Chondrocyte (in vitro differentiated cells): Measurements from ENCODE around the gene EVI2B. TPM values are rescaled to one million over a fixed set of nuclear protein-coding genes. Genes with fewer than 3 reads are reported as not detected.

ENCODE experiments used
- DNase-seq: peaks from one replicate; pipeline ENCODE4 v3.0.0; 2021; ENCODE audit warnings: mixed read lengths, low spot score
- H3K27ac Mint-ChIP-seq: one replicate; pipeline ENCODE4 v1.8.0; 2021; ENCODE audit warnings: mild to moderate bottlenecking, moderate library complexity, mixed read lengths; ENCODE audit not compliant: unreplicated experiment
- H3K27me3 Mint-ChIP-seq: 2 replicates; pipeline ENCODE4 v1.8.0; 2021; ENCODE audit warnings: low read depth, mixed read lengths
- H3K36me3 Mint-ChIP-seq: 2 replicates; pipeline ENCODE4 v1.8.0; 2021; ENCODE audit warnings: low read depth, mixed read lengths
- H3K4me1 Mint-ChIP-seq: 2 replicates; pipeline ENCODE4 v1.8.0; 2021; ENCODE audit warnings: low read depth, mild to moderate bottlenecking, mixed read lengths
- H3K4me3 Mint-ChIP-seq: one replicate; pipeline ENCODE4 v1.8.0; 2021; ENCODE audit warnings: mild to moderate bottlenecking, moderate library complexity, mixed read lengths; ENCODE audit not compliant: unreplicated experiment
- H3K9me3 Mint-ChIP-seq: 2 replicates; pipeline ENCODE4 v1.8.0; 2021; ENCODE audit warnings: low read depth, mixed read lengths
- total RNA-seq: library from RNA; stranded (reverse); gene quantifications from 3 replicates; pipeline ENCODE4 v1.2.1, GENCODE V29; 2021
- TF ChIP-seq, protein P1 (sequence below): fragments of 200-600 bp; sonication (generic); IDR thresholded peaks from 2 replicates; pipeline ENCODE4 v1.5.0; 2021; ENCODE audit warnings: antibody characterized with exemption, mild to moderate bottlenecking, moderate library complexity

The EVI2B gene
- total RNA-seq, 1 donor from 2014 or later = not detected

DNA sequence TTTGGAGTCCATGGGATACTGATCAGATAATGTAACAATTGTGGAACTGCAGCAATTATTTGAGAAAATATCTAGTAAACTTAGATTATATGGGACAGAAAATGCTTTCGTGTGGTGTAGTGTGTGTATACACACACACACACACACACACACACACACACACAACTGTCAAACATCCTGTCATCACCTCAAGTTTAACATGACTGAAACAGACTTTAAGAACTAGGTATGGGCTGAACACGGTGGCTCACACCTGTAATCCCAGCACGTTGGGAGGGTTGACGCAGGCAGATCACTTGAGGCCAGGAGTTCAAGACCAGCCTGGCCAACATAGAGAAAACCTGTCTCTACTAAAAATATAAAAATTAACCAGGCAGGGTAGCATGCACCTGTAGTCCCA is 8.1 kb upstream of the EVI2B start:
- H3K4me1 Mint-ChIP-seq = peaks cover 18% of the 10 kb centered on the region
- H3K27me3 Mint-ChIP-seq = no peaks in the 10 kb centered on the region
- TF ChIP-seq, protein P1, sequence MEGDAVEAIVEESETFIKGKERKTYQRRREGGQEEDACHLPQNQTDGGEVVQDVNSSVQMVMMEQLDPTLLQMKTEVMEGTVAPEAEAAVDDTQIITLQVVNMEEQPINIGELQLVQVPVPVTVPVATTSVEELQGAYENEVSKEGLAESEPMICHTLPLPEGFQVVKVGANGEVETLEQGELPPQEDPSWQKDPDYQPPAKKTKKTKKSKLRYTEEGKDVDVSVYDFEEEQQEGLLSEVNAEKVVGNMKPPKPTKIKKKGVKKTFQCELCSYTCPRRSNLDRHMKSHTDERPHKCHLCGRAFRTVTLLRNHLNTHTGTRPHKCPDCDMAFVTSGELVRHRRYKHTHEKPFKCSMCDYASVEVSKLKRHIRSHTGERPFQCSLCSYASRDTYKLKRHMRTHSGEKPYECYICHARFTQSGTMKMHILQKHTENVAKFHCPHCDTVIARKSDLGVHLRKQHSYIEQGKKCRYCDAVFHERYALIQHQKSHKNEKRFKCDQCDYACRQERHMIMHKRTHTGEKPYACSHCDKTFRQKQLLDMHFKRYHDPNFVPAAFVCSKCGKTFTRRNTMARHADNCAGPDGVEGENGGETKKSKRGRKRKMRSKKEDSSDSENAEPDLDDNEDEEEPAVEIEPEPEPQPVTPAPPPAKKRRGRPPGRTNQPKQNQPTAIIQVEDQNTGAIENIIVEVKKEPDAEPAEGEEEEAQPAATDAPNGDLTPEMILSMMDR = no peak
- H3K9me3 Mint-ChIP-seq = no peaks in the 10 kb centered on the region
- H3K36me3 Mint-ChIP-seq = peaks cover 3% of the 10 kb centered on the region
- no peak overlapping the region for H3K4me3 Mint-ChIP-seq
- no peak for DNase-seq
- H3K27ac Mint-ChIP-seq = peak overlapping the region; percentile 68

DNA sequence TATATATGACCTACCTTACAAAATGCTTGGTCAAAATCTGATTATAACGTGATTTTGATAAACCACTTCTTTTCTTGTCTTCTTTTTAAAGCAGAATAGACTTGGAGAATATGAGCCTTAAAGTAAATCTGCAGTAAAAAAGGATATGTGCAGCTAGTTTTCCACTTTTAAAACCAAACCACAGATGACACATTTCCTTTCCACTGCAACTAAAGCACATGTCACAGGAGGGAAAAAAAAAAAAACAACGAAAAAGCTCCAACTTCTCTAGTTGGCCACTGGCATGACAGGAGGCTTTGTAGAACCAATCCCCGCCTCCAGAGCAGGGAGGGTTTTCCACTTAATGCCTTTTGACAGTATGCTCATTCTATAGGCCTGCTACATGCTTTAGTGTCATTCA is 7.6 kb upstream of the EVI2B start, which contains the start of gene EVI2A:
EVI2A (minus strand) TSS at position 142 of the 400 bp plus-strand sequence. CDS start 2,609 bp downstream, outside the sequence.
- TF ChIP-seq, protein P1 = no peak
- Mint-ChIP-seq H3K4me3 (no peak within 1 kb of the TSS), H3K9me3 (no peaks in the 10 kb centered on the region), H3K36me3 (peaks cover 3% of the 10 kb centered on the region), H3K27me3 (no peaks in the 10 kb centered on the region), H3K27ac (peak within 1 kb of the TSS; percentile 68), H3K4me1 (peaks cover 18% of the 10 kb centered on the region)
- DNase-seq = no peak

DNA sequence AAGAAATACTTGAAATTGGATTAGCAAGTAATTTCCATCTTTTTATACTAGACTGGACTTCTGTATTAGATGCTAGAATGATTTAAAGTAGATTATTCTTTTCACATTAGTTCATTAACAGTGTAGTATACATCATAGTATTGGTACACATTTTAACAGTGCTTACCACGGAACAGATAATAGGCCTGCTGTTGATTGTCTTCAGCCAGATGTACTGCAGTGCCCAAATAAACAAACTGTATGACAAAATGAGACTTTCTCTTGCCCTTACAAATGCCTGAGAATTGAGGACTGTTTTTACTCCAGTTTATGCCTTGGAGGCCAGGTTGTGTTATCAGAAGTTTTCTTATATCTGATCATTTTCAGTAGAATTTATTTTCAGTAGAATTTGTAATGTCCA is 6.9 kb upstream of the EVI2B start:
- TF ChIP-seq, protein P1 = no peak
- no peak overlapping the region for H3K27ac Mint-ChIP-seq
- H3K4me3 Mint-ChIP-seq = no peak overlapping the region

DNA sequence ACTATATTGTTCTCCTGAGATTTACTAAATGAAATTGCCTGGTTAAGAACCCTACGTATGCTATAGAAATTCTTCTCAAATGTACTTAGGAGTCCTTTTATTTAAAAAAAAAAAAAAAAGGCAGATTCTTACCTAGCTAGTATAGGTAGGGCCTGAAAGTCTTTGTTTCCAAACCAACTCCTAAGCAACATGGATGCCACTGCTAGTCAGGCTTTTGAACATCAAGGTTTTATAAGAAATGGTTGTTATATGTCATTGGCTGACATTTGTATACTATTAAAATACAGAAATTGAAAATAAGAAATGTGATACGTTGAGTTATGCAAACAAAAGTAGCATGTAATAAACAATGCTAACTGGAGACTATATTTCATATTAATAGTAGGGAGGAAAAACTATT is 6.4 kb upstream of the EVI2B start:
- H3K4me3 Mint-ChIP-seq = no peak overlapping the region
- TF ChIP-seq, protein P1 = no peak
- H3K9me3 Mint-ChIP-seq = no peaks in the 10 kb centered on the region
- peaks cover 3% of the 10 kb centered on the region for H3K36me3 Mint-ChIP-seq
- H3K27me3 Mint-ChIP-seq = no peaks in the 10 kb centered on the region
- no peak overlapping the region for H3K27ac Mint-ChIP-seq
- H3K4me1 Mint-ChIP-seq = peaks cover 18% of the 10 kb centered on the region
- DNase-seq = no peak

More for the DNA sequence above, 6.9 kb upstream of the EVI2B start:
- no peak for DNase-seq
- Mint-ChIP-seq H3K4me1 (peaks cover 18% of the 10 kb centered on the region), H3K36me3 (peaks cover 3% of the 10 kb centered on the region), H3K27me3 (no peaks in the 10 kb centered on the region), H3K9me3 (no peaks in the 10 kb centered on the region)

DNA sequence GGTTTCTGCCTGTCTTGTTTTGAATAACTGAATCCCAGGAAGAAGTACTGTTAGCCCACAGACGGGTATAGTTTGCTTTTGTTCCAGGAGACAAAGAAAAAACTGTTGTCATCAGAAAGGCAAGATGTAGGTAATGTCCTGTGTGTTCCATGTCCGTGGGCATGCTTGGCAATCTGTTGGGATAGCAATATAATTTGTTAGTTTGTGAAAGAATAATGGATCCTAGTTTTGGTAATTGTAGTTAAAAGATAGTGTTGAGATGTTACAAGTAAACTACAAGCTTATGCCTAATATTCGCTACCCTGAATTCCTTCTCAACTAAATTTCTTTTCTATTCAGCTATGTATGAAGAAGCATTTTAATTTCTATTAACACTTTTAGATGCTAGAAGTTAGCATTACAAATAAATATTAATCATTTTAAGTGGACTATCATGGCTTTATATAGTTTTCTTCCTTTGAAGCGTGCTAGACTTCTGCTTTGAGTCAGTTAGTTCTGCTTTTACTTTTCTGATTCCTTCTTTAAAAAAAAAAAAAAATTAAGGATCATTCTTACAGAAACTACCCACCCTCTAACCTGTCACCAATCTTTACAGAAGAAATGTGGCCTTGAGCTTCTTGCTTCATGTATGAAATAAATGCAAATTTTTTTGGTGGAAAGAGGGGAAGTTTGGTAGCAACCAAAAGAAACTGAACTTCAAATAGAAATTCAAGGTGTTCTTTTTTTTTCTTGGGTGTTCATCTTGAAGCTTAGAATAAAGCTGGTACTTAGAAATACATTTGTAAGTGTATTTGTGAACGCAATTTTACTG is 5.2 kb upstream of the EVI2B start:
- Mint-ChIP-seq H3K27me3 (no peaks in the 10 kb centered on the region), H3K4me3 (no peak overlapping the region), H3K9me3 (no peaks in the 10 kb centered on the region), H3K27ac (no peak overlapping the region), H3K36me3 (peaks cover 3% of the 10 kb centered on the region), H3K4me1 (peaks cover 20% of the 10 kb centered on the region)
- TF ChIP-seq, protein P1 = no peak
- DNase-seq = no peak
